CD4-positive, alpha-beta T cell treated with Interleukin-17A for 1 hour (primary cell): ENCODE results near the gene SMIM43.
A peak's percentile ranks its signal among the peaks of the same experiment; 100 is the strongest.
"Not testable (repeated sequence)": the region's sequence is repeated elsewhere in the genome, so short reads cannot be mapped to it uniquely, and the experiment has no call there.

ENCODE experiments used
- DNase-seq: peaks from one replicate; pipeline ENCODE4 v3.0.0-alpha.2; 2020

The SMIM43 gene

GRCh38 chr4:121733942-121734341 lies 31.0 kb downstream of the SMIM43 start:
- DNase-seq: no peak

- not testable (repeated sequence) for DNase-seq
Observed at GRCh38 chr4:121729753-121730152, 35.2 kb downstream of the SMIM43 start.

- no peak for DNase-seq
Observed at GRCh38 chr4:121728798-121729226, 36.2 kb downstream of the SMIM43 start.

- no peak for DNase-seq
Observed at GRCh38 chr4:121728066-121728465, 36.9 kb downstream of the SMIM43 start.

GRCh38 chr4:121726642-121727268 lies 38.2 kb downstream of the SMIM43 start:
- peak; percentile 75 for DNase-seq

GRCh38 chr4:121724671-121725070 lies 40.3 kb downstream of the SMIM43 start:
- DNase-seq: no peak

GRCh38 chr4:121721700-121722099 lies 43.3 kb downstream of the SMIM43 start:
- DNase-seq: no peak

- DNase-seq: no peak
Observed at GRCh38 chr4:121720109-121720508, 44.9 kb downstream of the SMIM43 start.

GRCh38 chr4:121717680-121718237 lies 47.2 kb downstream of the SMIM43 start:
- DNase-seq: no peak

- no peak for DNase-seq
Observed at GRCh38 chr4:121714548-121714947, 50.4 kb downstream of the SMIM43 start.

- DNase-seq: no peak
Observed at GRCh38 chr4:121712783-121713182, 52.2 kb downstream of the SMIM43 start.

- no peak for DNase-seq
Observed at GRCh38 chr4:121712001-121712651, 52.8 kb downstream of the SMIM43 start.

- DNase-seq: no peak
Observed at GRCh38 chr4:121711263-121712000, 53.5 kb downstream of the SMIM43 start.

- DNase-seq: no peak
Observed at GRCh38 chr4:121709766-121710405, 55.1 kb downstream of the SMIM43 start.
